HG02588 (cell line): ENCODE data around the gene EAF1.
"Not testable (repeated sequence)": the region's sequence is repeated elsewhere in the genome, so short reads cannot be mapped to it uniquely, and the experiment has no call there.

Experiments
- ATAC-seq: cut with Tn5 transposase; IDR thresholded peaks from one replicate; pipeline ENCODE4 v1.9.1; 2021; ENCODE audit warnings: mild to moderate bottlenecking, moderate library complexity; ENCODE audit not compliant: unreplicated experiment

The EAF1 gene

GRCh38 chr3:15477951-15478639 is 50.7 kb downstream of the EAF1 start:
- ATAC-seq, result no peak

- no peak for ATAC-seq
Measured at GRCh38 chr3:15478640-15478979, 51.2 kb downstream of the EAF1 start.

- no peak for ATAC-seq
Measured at GRCh38 chr3:15479400-15480224, 52.2 kb downstream of the EAF1 start.

- ATAC-seq, result not testable (repeated sequence)
Measured at GRCh38 chr3:15484551-15484950, 57.2 kb downstream of the EAF1 start.

- ATAC-seq, result no peak
Measured at GRCh38 chr3:15486020-15486419, 58.6 kb downstream of the EAF1 start.

- ATAC-seq, result no peak
Measured at GRCh38 chr3:15486979-15487378, 59.6 kb downstream of the EAF1 start.

GRCh38 chr3:15488002-15488401 is 60.6 kb downstream of the EAF1 start:
- no peak for ATAC-seq

GRCh38 chr3:15490158-15490557 is 62.8 kb downstream of the EAF1 start:
- no peak for ATAC-seq

- ATAC-seq, result no peak
Measured at GRCh38 chr3:15491143-15491542, 63.7 kb downstream of the EAF1 start.
